ENCODE data around the gene CPPED1.
"Not testable (repeated sequence)": the region's sequence is repeated elsewhere in the genome, so short reads cannot be mapped to it uniquely, and the experiment has no call there.

Gene CPPED1

DNA sequence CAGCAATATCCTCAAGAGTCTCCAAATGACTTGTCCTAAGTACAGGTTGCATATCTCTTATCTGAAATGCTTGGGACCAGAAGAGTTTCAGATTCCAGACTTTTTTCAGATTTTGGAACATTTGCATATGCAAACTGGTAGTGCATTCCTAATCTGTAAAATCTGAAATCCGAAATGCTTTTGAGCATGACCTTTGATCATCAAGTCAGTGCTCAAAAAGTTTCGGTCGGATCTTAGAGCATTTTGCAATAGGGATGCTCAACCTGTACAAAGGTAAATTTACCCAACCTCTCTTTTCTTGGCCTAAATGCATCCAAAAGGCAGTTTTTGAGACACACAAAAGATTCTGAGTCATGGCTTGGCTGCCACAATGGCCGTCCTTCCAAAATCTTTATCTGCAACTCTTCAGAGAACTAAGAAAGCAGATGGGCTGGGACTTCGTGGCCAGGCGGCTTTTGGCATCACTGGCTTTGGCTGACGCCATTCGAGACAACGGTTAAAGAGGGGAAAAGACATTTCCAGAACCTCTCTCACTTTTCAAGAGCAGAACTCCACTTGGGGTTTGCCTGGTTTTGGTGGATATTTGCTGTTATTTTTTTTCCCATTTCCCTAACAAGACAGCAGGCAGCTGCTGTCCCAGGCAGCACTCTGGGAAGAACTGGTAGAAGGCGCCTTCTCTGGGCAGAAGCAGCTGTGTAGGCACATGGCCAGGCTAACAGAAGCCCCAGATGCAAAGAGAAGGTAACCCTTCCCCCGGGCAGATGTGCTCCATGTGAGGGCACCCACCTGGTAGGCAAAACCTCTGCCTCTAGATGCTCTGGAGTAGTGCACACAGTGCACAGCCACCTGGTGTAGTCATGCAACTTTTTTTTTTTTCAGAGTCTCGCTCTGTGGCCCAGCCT, 8.9 kb downstream of the CPPED1 start:
- no peaks in the 10 kb centered on the region for H3K9me3 ChIP-seq (ENCODE audit: control insufficient read depth, insufficient read depth, low read length)
- peaks cover 3% of the 10 kb centered on the region for H3K4me1 ChIP-seq (ENCODE audit: insufficient read depth, low read length)
- H3K9ac ChIP-seq (ENCODE audit: low read depth, low read length), result no peak overlapping the region
- H3K36me3 ChIP-seq (ENCODE audit: insufficient read depth, low read length), result no peaks in the 10 kb centered on the region

GRCh38 chr16:12793865-12794240, 9.8 kb downstream of the CPPED1 start:
- H3K9me3 ChIP-seq (ENCODE audit: control insufficient read depth, insufficient read depth, low read length), result no peaks in the 10 kb centered on the region
- H3K36me3 ChIP-seq (ENCODE audit: insufficient read depth, low read length), result no peaks in the 10 kb centered on the region
- no peak overlapping the region for H3K9ac ChIP-seq (ENCODE audit: low read depth, low read length)
- H3K4me1 ChIP-seq (ENCODE audit: insufficient read depth, low read length), result peaks cover 3% of the 10 kb centered on the region

GRCh38 chr16:12793120-12793864, 10.4 kb downstream of the CPPED1 start:
- H3K4me1 ChIP-seq (ENCODE audit: insufficient read depth, low read length), result peaks cover 3% of the 10 kb centered on the region
- H3K9me3 ChIP-seq (ENCODE audit: control insufficient read depth, insufficient read depth, low read length), result 0 out of 2 replicates have a peak, but pooled peaks cover 3% of the 10 kb centered on the region
- H3K9ac ChIP-seq (ENCODE audit: low read depth, low read length), result no peak overlapping the region
- no peaks in the 10 kb centered on the region for H3K36me3 ChIP-seq (ENCODE audit: insufficient read depth, low read length)

GRCh38 chr16:12792528-12792927, 11.2 kb downstream of the CPPED1 start:
- not testable (repeated sequence) for H3K4me1 ChIP-seq (ENCODE audit: insufficient read depth, low read length); H3K9me3 ChIP-seq (ENCODE audit: control insufficient read depth, insufficient read depth, low read length); H3K36me3 ChIP-seq (ENCODE audit: insufficient read depth, low read length); H3K9ac ChIP-seq (ENCODE audit: low read depth, low read length)

- H3K9ac ChIP-seq (ENCODE audit: low read depth, low read length), result no peak overlapping the region
- peaks cover 8% of the 10 kb centered on the region; the same call in 1 of the 2 replicates for H3K9me3 ChIP-seq (ENCODE audit: control insufficient read depth, insufficient read depth, low read length)
- no peaks in the 10 kb centered on the region; the same call in 1 of the 2 replicates for H3K36me3 ChIP-seq (ENCODE audit: insufficient read depth, low read length)
- H3K4me1 ChIP-seq (ENCODE audit: insufficient read depth, low read length), result peaks cover 3% of the 10 kb centered on the region
Observed at GRCh38 chr16:12791340-12791739, 12.3 kb downstream of the CPPED1 start.

GRCh38 chr16:12788758-12789157, 14.9 kb downstream of the CPPED1 start:
- Histone ChIP-seq H3K4me1 (ENCODE audit: insufficient read depth, low read length) (peaks cover under 1% of the 10 kb centered on the region; the same call in 1 of the 2 replicates), H3K9ac (ENCODE audit: low read depth, low read length) (no peak overlapping the region), H3K36me3 (ENCODE audit: insufficient read depth, low read length) (no peaks in the 10 kb centered on the region; the same call in 1 of the 2 replicates), H3K9me3 (ENCODE audit: control insufficient read depth, insufficient read depth, low read length) (peaks cover 8% of the 10 kb centered on the region; the same call in 1 of the 2 replicates)

DNA sequence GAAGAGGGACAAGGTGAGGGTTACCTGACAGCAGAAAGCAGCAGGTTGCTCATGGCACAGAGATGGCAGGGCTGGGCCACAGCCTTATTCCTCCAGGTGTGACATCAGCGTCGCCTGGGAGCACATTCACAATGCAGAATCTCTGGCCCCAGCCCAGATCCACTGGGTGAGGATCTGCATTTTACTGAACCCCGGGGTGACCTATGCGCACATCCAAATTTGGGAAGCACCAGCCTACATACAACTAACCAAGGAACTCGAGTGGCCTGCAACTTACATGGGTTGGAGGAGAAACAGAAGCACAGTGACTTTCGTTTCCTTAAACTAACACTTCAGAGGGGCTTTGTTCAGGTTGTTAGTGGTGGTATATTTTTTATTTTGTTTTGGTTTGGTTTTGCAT, 17.6 kb downstream of the CPPED1 start:
- H3K9me3 ChIP-seq (ENCODE audit: control insufficient read depth, insufficient read depth, low read length), result peaks cover 8% of the 10 kb centered on the region; the same call in 1 of the 2 replicates
- no peaks in the 10 kb centered on the region for H3K4me1 ChIP-seq (ENCODE audit: insufficient read depth, low read length)
- H3K36me3 ChIP-seq (ENCODE audit: insufficient read depth, low read length), result no peaks in the 10 kb centered on the region; the same call in 1 of the 2 replicates

DNA sequence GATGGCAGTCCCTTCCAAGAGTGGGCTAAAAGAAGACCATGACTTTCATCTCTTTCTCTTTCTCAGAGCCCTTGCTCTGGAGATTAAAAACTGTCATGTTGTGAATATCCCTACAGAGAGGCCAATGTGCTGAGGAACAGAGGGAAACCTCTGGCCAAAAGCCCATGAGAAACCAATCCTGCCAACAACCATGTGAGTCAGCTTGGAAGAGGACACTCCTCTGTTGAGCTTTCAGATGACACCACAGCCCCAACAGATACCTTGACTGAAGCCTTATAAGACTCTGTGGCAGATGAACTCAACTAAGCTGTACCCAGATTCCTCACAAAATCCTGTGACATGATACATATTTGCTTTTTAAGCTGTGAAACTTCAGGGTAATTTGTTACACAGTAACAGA, 19.6 kb downstream of the CPPED1 start:
- peaks cover 8% of the 10 kb centered on the region; the same call in 1 of the 2 replicates for H3K9me3 ChIP-seq (ENCODE audit: control insufficient read depth, insufficient read depth, low read length)
- no peaks in the 10 kb centered on the region for H3K4me1 ChIP-seq (ENCODE audit: insufficient read depth, low read length)
- H3K36me3 ChIP-seq (ENCODE audit: insufficient read depth, low read length), result no peaks in the 10 kb centered on the region; the same call in 1 of the 2 replicates
- no peak overlapping the region for H3K9ac ChIP-seq (ENCODE audit: low read depth, low read length)

More for the DNA sequence above, 17.6 kb downstream of the CPPED1 start:
- no peak overlapping the region for H3K9ac ChIP-seq (ENCODE audit: low read depth, low read length)

GRCh38 chr16:12781777-12782176, 21.9 kb downstream of the CPPED1 start:
- Histone ChIP-seq H3K4me1 (ENCODE audit: insufficient read depth, low read length) (no peaks in the 10 kb centered on the region), H3K36me3 (ENCODE audit: insufficient read depth, low read length) (no peaks in the 10 kb centered on the region), H3K9me3 (ENCODE audit: control insufficient read depth, insufficient read depth, low read length) (0 out of 2 replicates have a peak, but pooled peaks cover 2% of the 10 kb centered on the region)

GRCh38 chr16:12780467-12780866, 23.2 kb downstream of the CPPED1 start:
- Histone ChIP-seq H3K9me3 (ENCODE audit: control insufficient read depth, insufficient read depth, low read length) (0 out of 2 replicates have a peak, but pooled peaks cover 2% of the 10 kb centered on the region), H3K36me3 (ENCODE audit: insufficient read depth, low read length) (no peaks in the 10 kb centered on the region), H3K9ac (ENCODE audit: low read depth, low read length) (no peak overlapping the region), H3K4me1 (ENCODE audit: insufficient read depth, low read length) (no peaks in the 10 kb centered on the region)

More at GRCh38 chr16:12781777-12782176, 21.9 kb downstream of the CPPED1 start:
- H3K9ac ChIP-seq (ENCODE audit: low read depth, low read length), result no peak overlapping the region

DNA sequence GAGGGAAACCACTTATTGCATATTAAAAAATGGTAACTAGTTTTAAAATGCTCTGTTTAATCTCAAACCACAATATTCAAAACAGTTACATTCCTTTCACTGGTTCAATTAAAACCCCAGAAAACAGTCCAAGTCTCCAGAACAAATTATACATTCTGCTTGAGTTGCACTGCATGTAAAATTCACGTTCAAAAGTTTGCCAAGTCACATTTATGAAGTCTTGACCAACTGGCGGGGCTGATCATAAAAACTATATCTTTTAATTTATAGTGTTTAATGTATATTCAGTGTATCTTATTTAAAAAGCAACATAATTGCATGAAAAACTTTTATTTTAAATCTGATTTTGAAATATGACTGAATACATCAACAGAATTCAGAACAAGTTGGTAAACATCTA, 25.0 kb downstream of the CPPED1 start:
- H3K9ac ChIP-seq (ENCODE audit: low read depth, low read length), result no peak overlapping the region
- H3K36me3 ChIP-seq (ENCODE audit: insufficient read depth, low read length), result no peaks in the 10 kb centered on the region
- H3K4me1 ChIP-seq (ENCODE audit: insufficient read depth, low read length), result no peaks in the 10 kb centered on the region
- 0 out of 2 replicates have a peak, but pooled peaks cover 2% of the 10 kb centered on the region for H3K9me3 ChIP-seq (ENCODE audit: control insufficient read depth, insufficient read depth, low read length)

GRCh38 chr16:12775656-12776236, 27.9 kb downstream of the CPPED1 start:
- Histone ChIP-seq H3K4me1 (ENCODE audit: insufficient read depth, low read length) (no peaks in the 10 kb centered on the region), H3K36me3 (ENCODE audit: insufficient read depth, low read length) (no peaks in the 10 kb centered on the region), H3K9me3 (ENCODE audit: control insufficient read depth, insufficient read depth, low read length) (0 out of 2 replicates have a peak, but pooled peaks cover 2% of the 10 kb centered on the region), H3K9ac (ENCODE audit: low read depth, low read length) (no peak overlapping the region)

DNA sequence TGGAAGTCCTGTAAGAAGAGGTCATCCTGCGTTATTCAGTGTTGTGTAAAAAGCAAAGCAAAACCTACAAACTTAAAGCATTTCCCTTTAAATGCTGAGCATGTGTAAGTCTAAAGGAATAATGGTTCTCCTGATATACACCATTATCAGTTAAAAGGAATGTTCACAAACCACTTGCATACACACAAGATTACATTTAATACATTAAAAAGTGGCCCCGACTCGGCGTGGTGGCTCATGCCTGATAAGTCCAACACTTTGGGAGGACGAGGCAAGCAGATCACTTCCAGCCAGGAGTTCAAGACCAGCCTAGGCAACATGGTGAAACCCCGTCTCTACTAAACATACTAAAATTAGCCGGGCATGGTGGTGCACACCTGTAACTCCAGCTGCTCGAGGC, 30.5 kb downstream of the CPPED1 start:
- 0 out of 2 replicates have a peak, but pooled peaks cover 2% of the 10 kb centered on the region for H3K9me3 ChIP-seq (ENCODE audit: control insufficient read depth, insufficient read depth, low read length)
- no peak overlapping the region for H3K9ac ChIP-seq (ENCODE audit: low read depth, low read length)
- H3K36me3 ChIP-seq (ENCODE audit: insufficient read depth, low read length), result no peaks in the 10 kb centered on the region
- H3K4me1 ChIP-seq (ENCODE audit: insufficient read depth, low read length), result no peaks in the 10 kb centered on the region

- H3K9ac ChIP-seq (ENCODE audit: low read depth, low read length), result no peak overlapping the region
- no peaks in the 10 kb centered on the region for H3K36me3 ChIP-seq (ENCODE audit: insufficient read depth, low read length)
- no peaks in the 10 kb centered on the region for H3K4me1 ChIP-seq (ENCODE audit: insufficient read depth, low read length)
- H3K9me3 ChIP-seq (ENCODE audit: control insufficient read depth, insufficient read depth, low read length), result no peaks in the 10 kb centered on the region
Observed at GRCh38 chr16:12771341-12771798, 32.3 kb downstream of the CPPED1 start.

All from ES-I3 (cell line).